ENCODE data around the gene TBC1D22A. TPM values are rescaled to one million over a fixed set of nuclear protein-coding genes. Genes with fewer than 3 reads are reported as not detected.

TBC1D22A gene
- total RNA-seq, 1 experiment from 2014 or later, result 27.6 TPM

DNA sequence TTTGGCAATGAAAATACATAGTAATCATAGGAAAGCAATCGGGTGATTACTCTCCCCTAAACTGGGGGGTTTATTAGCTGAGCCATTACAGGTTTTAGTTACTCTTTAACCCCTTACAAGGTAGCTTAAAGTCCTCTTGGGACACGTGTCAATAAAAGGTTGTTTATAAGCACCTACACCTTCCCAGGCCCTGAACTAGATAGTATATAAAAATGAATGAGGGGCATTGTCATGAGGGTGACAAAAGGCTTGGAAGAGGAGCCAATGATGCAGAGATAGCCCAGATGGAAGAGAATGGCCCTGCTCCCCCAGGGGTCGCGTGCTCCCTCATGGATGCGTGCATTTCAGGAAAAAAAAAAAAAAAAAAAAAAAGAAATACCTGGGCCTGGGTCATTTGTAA is 276.9 kb downstream of the TBC1D22A start:
- H3K36me3 Mint-ChIP-seq (ENCODE audit: insufficient read depth, unreplicated experiment), result peaks cover 3% of the 10 kb centered on the region
- CTCF ChIA-PET, result interaction anchor here (0.7 kb wide), 1 partner anchor 134 kb away, joined by 6 read pairs; no protein-coding TSS in a partner anchor
- no peak overlapping the region for H3K27ac Mint-ChIP-seq (ENCODE audit: unreplicated experiment)
- no peaks in the 10 kb centered on the region for H3K27me3 Mint-ChIP-seq (ENCODE audit: unreplicated experiment)
- TF ChIP-seq, protein P1, sequence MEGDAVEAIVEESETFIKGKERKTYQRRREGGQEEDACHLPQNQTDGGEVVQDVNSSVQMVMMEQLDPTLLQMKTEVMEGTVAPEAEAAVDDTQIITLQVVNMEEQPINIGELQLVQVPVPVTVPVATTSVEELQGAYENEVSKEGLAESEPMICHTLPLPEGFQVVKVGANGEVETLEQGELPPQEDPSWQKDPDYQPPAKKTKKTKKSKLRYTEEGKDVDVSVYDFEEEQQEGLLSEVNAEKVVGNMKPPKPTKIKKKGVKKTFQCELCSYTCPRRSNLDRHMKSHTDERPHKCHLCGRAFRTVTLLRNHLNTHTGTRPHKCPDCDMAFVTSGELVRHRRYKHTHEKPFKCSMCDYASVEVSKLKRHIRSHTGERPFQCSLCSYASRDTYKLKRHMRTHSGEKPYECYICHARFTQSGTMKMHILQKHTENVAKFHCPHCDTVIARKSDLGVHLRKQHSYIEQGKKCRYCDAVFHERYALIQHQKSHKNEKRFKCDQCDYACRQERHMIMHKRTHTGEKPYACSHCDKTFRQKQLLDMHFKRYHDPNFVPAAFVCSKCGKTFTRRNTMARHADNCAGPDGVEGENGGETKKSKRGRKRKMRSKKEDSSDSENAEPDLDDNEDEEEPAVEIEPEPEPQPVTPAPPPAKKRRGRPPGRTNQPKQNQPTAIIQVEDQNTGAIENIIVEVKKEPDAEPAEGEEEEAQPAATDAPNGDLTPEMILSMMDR (IDR thresholded peaks at IDR 0.05; ENCODE audit: unreplicated experiment), result no peak
- no peaks in the 10 kb centered on the region for H3K4me1 Mint-ChIP-seq (ENCODE audit: low read depth, unreplicated experiment)
- no peak overlapping the region for H3K4me3 Mint-ChIP-seq (ENCODE audit: low read depth, unreplicated experiment)
- BruUV-seq (replicated peaks), result no TSS peak
- H3K9me3 Mint-ChIP-seq (ENCODE audit: low read depth, unreplicated experiment), result no peaks in the 10 kb centered on the region
- no peak for DNase-seq
- intact Hi-C loops (cut with micrococcal nuclease; ENCODE audit: unreplicated experiment), result no loop called here

DNA sequence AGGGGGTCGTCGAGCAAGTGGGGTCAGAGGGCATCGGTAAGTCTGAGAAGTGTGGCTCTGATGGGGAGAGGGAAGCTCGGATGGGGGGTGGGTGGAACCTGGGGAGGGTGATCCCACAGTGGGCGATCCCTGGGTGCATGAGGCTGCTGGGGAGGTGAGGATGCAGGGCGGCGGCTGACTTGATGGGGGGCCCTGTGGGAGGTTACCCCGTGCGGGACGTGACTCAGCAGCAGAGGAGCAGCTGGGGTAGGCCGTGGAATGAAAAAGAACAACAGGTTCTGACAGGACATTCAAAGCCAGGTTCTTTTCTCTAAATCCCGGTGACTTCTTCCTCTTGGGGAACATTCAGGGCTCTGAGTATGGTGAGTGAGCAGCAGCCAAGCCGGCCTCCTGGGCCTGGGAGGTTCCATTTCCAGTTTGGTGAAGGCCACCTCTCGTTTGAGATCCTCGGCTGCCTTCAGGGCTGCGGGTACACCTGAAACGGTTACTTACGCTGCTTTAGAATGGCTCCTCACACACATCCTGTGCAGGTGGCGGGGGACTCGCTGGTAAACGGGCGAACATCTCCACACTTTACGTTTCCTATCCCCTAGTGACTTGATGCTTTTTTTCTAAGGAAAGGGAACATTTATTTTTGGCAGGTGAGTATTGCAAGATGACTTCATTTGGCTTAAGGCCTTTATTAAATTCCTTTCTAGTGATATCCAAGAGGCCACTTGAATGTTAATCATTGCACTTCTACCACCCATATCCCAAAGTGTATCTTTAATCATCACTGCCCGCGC is 278.2 kb downstream of the TBC1D22A start:
- Mint-ChIP-seq H3K9me3 (ENCODE audit: low read depth, unreplicated experiment) (no peaks in the 10 kb centered on the region), H3K27ac (ENCODE audit: unreplicated experiment) (no peak overlapping the region), H3K4me1 (ENCODE audit: low read depth, unreplicated experiment) (no peaks in the 10 kb centered on the region), H3K36me3 (ENCODE audit: insufficient read depth, unreplicated experiment) (peaks cover 5% of the 10 kb centered on the region), H3K4me3 (ENCODE audit: low read depth, unreplicated experiment) (no peak overlapping the region), H3K27me3 (ENCODE audit: unreplicated experiment) (no peaks in the 10 kb centered on the region)
- DNase-seq, result no peak
- intact Hi-C loops (cut with micrococcal nuclease; ENCODE audit: unreplicated experiment), result no loop called here
- BruUV-seq (replicated peaks), result no TSS peak
- TF ChIP-seq, protein P1 (IDR thresholded peaks at IDR 0.05; ENCODE audit: unreplicated experiment), result no peak
- CTCF ChIA-PET, result no interaction called here

DNA sequence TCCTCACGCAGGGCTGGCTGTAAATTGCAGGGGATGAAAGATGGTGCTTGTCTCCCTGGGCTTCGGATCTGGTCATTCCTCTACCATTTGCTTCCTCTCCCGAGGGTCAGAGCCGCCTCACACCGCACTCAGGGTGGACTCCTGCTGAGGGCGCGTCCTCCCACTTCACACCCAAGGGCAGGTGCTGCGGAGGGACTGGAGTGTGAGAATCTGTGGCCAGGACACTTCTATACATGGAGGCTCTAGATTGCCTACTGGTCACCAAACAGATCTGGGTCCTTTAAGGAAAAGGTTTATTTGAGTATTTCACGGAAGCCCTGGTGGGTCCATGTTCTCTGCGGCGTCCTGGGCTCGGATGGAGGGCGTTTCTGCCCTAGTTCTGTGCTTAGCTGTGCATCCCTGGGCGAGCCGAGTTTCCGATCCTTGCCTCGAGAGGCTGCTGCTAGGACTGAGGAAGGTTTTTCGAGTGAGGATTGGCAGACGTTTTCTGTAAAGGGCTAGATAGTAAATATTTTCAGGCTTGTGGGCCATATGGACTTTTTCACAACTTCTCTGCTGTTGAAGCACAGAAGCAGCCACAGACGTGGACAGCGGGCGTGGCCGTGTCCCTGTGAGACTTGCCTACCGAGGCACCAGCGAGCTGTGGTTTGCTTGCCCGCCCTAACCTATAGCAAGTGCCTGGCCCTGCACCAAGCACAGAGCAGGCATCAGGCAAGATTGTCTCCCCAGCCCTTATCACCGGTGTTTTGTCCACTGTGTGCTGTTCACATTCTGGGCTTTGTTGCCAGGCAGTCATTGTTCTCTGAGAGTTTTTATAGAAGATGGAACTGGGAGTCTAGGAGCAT is 279.0 kb downstream of the TBC1D22A start:
- H3K27me3 Mint-ChIP-seq (ENCODE audit: unreplicated experiment), result no peaks in the 10 kb centered on the region
- DNase-seq, result no peak
- peaks cover 5% of the 10 kb centered on the region for H3K36me3 Mint-ChIP-seq (ENCODE audit: insufficient read depth, unreplicated experiment)
- CTCF ChIA-PET, result no interaction called here
- H3K27ac Mint-ChIP-seq (ENCODE audit: unreplicated experiment), result no peak overlapping the region
- H3K4me3 Mint-ChIP-seq (ENCODE audit: low read depth, unreplicated experiment), result no peak overlapping the region
- H3K4me1 Mint-ChIP-seq (ENCODE audit: low read depth, unreplicated experiment), result no peaks in the 10 kb centered on the region
- intact Hi-C loops (cut with micrococcal nuclease; ENCODE audit: unreplicated experiment), result no loop called here
- no peaks in the 10 kb centered on the region for H3K9me3 Mint-ChIP-seq (ENCODE audit: low read depth, unreplicated experiment)
- TF ChIP-seq, protein P1 (IDR thresholded peaks at IDR 0.05; ENCODE audit: unreplicated experiment), result no peak
- BruUV-seq (replicated peaks), result no TSS peak

DNA sequence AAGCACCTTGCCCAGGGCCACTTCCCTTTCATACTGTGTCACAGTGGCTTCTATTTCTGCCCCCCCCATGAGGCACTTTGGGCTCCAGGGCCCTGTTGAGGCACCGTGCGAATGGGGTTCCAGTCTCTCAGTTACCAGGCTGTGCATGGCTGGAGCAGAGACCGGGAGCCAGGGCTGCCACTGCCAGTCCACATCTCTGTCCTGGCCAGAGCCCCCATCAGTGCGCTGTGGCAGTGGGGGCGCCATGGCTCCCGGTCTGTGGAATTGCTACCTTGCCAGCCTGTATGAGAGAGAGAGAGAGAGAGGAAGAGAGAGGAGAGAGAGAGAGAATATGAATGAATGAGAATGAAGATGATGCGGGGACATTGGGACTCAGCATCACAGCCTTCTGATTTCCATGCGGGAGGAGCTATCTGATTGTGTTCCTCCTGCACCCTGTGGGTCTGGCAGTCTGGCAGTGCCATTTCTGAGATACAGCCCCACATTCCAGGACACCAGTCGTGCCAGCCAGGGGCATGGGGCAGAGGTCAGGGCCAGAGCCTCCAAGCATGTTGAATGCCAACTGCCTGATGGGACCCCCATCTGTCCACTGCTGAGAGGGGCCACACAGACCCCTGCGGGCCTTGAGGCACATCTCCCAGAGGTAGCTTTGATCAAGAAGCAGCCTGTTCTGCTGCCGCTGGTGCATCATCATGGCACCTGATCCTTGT is 279.8 kb downstream of the TBC1D22A start:
- TF ChIP-seq, protein P1 (IDR thresholded peaks at IDR 0.05; ENCODE audit: unreplicated experiment), result no peak
- no peaks in the 10 kb centered on the region for H3K9me3 Mint-ChIP-seq (ENCODE audit: low read depth, unreplicated experiment)
- CTCF ChIA-PET, result no interaction called here
- no peaks in the 10 kb centered on the region for H3K27me3 Mint-ChIP-seq (ENCODE audit: unreplicated experiment)
- H3K4me1 Mint-ChIP-seq (ENCODE audit: low read depth, unreplicated experiment), result no peaks in the 10 kb centered on the region
- no peak overlapping the region for H3K4me3 Mint-ChIP-seq (ENCODE audit: low read depth, unreplicated experiment)
- intact Hi-C loops (cut with micrococcal nuclease; ENCODE audit: unreplicated experiment), result no loop called here
- no peak overlapping the region for H3K27ac Mint-ChIP-seq (ENCODE audit: unreplicated experiment)
- peaks cover 5% of the 10 kb centered on the region for H3K36me3 Mint-ChIP-seq (ENCODE audit: insufficient read depth, unreplicated experiment)
- no TSS peak for BruUV-seq (replicated peaks)
- DNase-seq, result no peak
